Erythroblast (primary cell): ENCODE results near the gene IGFL2.
A peak's percentile ranks its signal among the peaks of the same experiment; 100 is the strongest.
"Not testable (repeated sequence)": the region's sequence is repeated elsewhere in the genome, so short reads cannot be mapped to it uniquely, and the experiment has no call there.

Source experiments
- DNase-seq, 2 experiments: peaks; one replicate each; lab custom pipeline; 2025; lab: John Stamatoyannopoulos, UW
- GATA1 ChIP-seq: IDR thresholded peaks from 2 replicates; pipeline ENCODE4 v1.6.1; 2011; ENCODE audit warnings: low read depth, mild to moderate bottlenecking, control low read depth, low read length, moderate library complexity
- POLR2A ChIP-seq: IDR thresholded peaks from 2 replicates; pipeline ENCODE4 v1.6.1; 2011; ENCODE audit warnings: mild to moderate bottlenecking, low read length

Gene IGFL2

GRCh38 chr19:46147791-46148288, at the start of gene IGFL2:
IGFL2 (plus strand) TSS chr19:46148238; CDS start chr19:46148279, 41 bp downstream.
- TF ChIP-seq GATA1 (no peak), POLR2A (peak; percentile 19)
- peak in 1 of 2 experiments; percentile 9 for DNase-seq

- no peak for TF ChIP-seq POLR2A
- TF ChIP-seq GATA1: no peak
- DNase-seq: no peak
Measured at GRCh38 chr19:46100344-46100743, 47.7 kb upstream of the IGFL2 start.

GRCh38 chr19:46101293-46101692, 46.7 kb upstream of the IGFL2 start:
- TF ChIP-seq POLR2A: no peak
- no peak for TF ChIP-seq GATA1
- no peak for DNase-seq

GRCh38 chr19:46102333-46102732, 45.7 kb upstream of the IGFL2 start:
- not testable (repeated sequence) for DNase-seq

- no peak for DNase-seq
Measured at GRCh38 chr19:46107371-46107770, 40.7 kb upstream of the IGFL2 start.

GRCh38 chr19:46109876-46110275, 38.2 kb upstream of the IGFL2 start:
- no peak for TF ChIP-seq GATA1
- TF ChIP-seq POLR2A: no peak
- DNase-seq: no peak

More at GRCh38 chr19:46107371-46107770, 40.7 kb upstream of the IGFL2 start:
- TF ChIP-seq GATA1: no peak

GRCh38 chr19:46111376-46111775, 36.7 kb upstream of the IGFL2 start:
- DNase-seq: no peak
- no peak for TF ChIP-seq POLR2A
- TF ChIP-seq GATA1: no peak

GRCh38 chr19:46112527-46112926, 35.5 kb upstream of the IGFL2 start:
- no peak for TF ChIP-seq GATA1
- TF ChIP-seq POLR2A: no peak
- DNase-seq: no peak

- TF ChIP-seq GATA1 (no peak), POLR2A (no peak)
- DNase-seq: no peak
Measured at GRCh38 chr19:46113726-46114125, 34.3 kb upstream of the IGFL2 start.

- TF ChIP-seq POLR2A (no peak), GATA1 (no peak)
- DNase-seq: no peak
Measured at GRCh38 chr19:46115396-46116106, 32.5 kb upstream of the IGFL2 start.

GRCh38 chr19:46116121-46116520, 31.9 kb upstream of the IGFL2 start:
- DNase-seq: no peak
- TF ChIP-seq POLR2A (no peak), GATA1 (no peak)

- no peak for DNase-seq
- TF ChIP-seq POLR2A (no peak), GATA1 (no peak)
Measured at GRCh38 chr19:46118136-46118535, 29.9 kb upstream of the IGFL2 start.

- TF ChIP-seq POLR2A (no peak), GATA1 (no peak)
- no peak for DNase-seq
Measured at GRCh38 chr19:46124638-46125115, 23.4 kb upstream of the IGFL2 start, which contains the start of gene IGFL3. IGFL3 (minus strand) TSS chr19:46124688; CDS start chr19:46124649, 39 bp downstream.

- no peak for DNase-seq
- TF ChIP-seq POLR2A (no peak), GATA1 (no peak)
Measured at GRCh38 chr19:46125447-46125846, 22.6 kb upstream of the IGFL2 start.
